ENCODE results near the gene SSR1. TPM values are rescaled to one million over a fixed set of nuclear protein-coding genes. Genes with fewer than 3 reads are reported as not detected.
A peak's percentile ranks its signal among the peaks of the same experiment; 100 is the strongest.

The SSR1 gene
- total and polyA plus RNA-seq, 9 donors, result 62.7 to 110 (median 75.5) TPM

DNA sequence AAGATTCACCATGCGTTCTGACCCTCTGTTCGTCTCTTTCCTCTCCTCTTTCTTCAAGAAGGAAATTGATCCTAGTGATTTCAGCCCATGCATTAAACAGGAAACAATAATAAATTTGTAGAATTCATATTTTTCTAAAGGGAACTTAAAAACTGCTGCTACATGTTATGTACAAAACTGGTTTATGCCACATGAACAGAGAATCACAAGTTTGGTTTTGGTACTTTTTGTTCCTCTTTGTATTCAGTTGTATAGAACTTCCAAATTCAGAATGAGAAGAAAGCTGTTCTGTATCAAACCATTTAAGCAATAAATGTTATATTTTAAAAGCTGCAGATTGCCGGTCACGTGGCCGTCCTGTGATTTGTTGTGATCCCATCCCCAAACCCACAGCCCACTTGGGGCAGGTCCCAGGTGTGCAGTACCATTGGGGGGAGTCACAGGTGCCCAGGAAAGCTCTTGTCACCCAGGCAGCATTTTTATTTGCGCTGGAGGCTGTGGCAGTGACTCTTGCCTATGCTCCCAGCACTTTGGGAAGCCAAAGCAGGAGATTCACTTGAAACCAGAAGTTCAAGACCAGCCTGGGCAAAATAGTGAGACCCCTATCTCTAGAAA, 61.2 kb downstream of the SSR1 start:
- DNase-seq, result peak; percentile 37
- WGBS (ENCODE audit: insufficient coverage), result 86% methylated on average over 1 of the region's 6 CpGs
- H3K36me3 ChIP-seq (ENCODE audit: control insufficient read depth, insufficient read depth, low read length), result peaks cover 48% of the 10 kb centered on the region
- H3K9me3 ChIP-seq (replicated peaks; ENCODE audit: control insufficient read depth, low read depth, low read length), result peaks cover 10% of the 10 kb centered on the region
- H3K27ac ChIP-seq (ENCODE audit: low read length), result no peak overlapping the region
- H3K4me1 ChIP-seq (ENCODE audit: control insufficient read depth, insufficient read depth, low read length), result peaks cover 18% of the 10 kb centered on the region
- H3K27me3 ChIP-seq (ENCODE audit: control insufficient read depth, insufficient read depth, low read length), result no peaks in the 10 kb centered on the region
- H3K4me3 ChIP-seq (ENCODE audit: low read length), result no peak overlapping the region

DNA sequence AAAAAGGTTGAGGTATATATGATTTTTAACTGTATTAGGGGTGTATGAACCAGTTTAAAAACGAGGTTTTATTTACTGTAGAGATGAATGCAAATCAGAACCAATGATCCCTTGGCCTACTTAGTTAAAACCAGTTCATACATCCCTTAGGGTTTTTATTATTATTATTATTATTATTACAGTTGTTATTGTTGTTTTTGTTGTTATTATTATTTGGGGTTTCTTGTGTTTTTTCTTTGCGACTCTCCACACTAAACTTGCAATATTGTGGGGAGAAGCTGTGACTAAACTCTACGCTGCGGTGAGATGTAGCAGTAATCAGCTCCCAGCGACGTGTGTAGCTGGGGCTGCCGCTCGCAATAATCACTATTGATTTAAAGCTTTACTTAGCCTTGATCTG, 62.2 kb downstream of the SSR1 start:
- 90% methylated on average over 6 of the region's 8 CpGs for WGBS (ENCODE audit: insufficient coverage)
- H3K4me1 ChIP-seq (ENCODE audit: control insufficient read depth, insufficient read depth, low read length), result peaks cover 18% of the 10 kb centered on the region
- H3K27me3 ChIP-seq (ENCODE audit: control insufficient read depth, insufficient read depth, low read length), result no peaks in the 10 kb centered on the region
- no peak overlapping the region for H3K4me3 ChIP-seq (ENCODE audit: low read length)
- no peak for DNase-seq
- H3K9me3 ChIP-seq (replicated peaks; ENCODE audit: control insufficient read depth, low read depth, low read length), result peaks cover 4% of the 10 kb centered on the region
- no peak overlapping the region for H3K27ac ChIP-seq (ENCODE audit: low read length)
- peaks cover 58% of the 10 kb centered on the region for H3K36me3 ChIP-seq (ENCODE audit: control insufficient read depth, insufficient read depth, low read length)

DNA sequence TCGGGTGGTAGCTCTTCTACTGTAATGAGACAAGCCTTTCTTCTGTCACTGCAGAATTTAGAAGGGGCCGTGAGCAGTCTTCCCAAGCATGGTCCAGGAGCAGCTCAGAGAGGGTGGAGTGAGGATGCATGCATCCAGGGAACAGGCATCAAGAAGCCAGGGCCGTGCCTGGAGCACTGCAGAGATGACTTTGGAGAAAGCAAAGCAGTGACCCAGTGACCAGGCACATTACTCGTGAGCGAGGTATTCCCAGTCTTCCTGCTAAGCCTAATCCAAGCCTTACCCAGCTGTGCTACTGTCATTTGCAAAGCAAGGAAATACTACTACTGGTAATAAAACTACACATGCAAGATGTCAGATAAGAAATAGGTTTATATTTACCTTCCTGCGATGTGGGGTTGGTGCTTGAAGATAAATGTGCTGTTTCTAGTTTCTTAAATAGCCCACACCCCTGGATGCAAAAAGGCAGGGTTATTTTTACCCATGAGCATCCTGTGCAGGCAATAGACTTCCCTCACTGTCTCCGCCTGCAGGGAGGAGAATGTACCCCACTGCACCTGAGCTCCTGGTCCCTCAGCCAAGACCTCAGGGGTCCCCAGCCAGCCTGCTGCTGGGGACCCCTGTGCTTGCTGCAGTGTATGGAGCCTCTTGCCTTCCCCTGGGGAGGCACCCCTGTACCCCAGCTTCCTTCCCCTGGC, 62.9 kb downstream of the SSR1 start:
- H3K4me3 ChIP-seq (ENCODE audit: low read length), result no peak overlapping the region
- DNase-seq, result no peak
- H3K27ac ChIP-seq (ENCODE audit: low read length), result no peak overlapping the region
- H3K27me3 ChIP-seq (ENCODE audit: control insufficient read depth, insufficient read depth, low read length), result no peaks in the 10 kb centered on the region
- no peaks in the 10 kb centered on the region for H3K9me3 ChIP-seq (replicated peaks; ENCODE audit: control insufficient read depth, low read depth, low read length)
- WGBS (ENCODE audit: insufficient coverage), result 90% methylated on average over 4 of the region's 7 CpGs
- H3K4me1 ChIP-seq (ENCODE audit: control insufficient read depth, insufficient read depth, low read length), result peaks cover 17% of the 10 kb centered on the region
- peaks cover 61% of the 10 kb centered on the region for H3K36me3 ChIP-seq (ENCODE audit: control insufficient read depth, insufficient read depth, low read length)

DNA sequence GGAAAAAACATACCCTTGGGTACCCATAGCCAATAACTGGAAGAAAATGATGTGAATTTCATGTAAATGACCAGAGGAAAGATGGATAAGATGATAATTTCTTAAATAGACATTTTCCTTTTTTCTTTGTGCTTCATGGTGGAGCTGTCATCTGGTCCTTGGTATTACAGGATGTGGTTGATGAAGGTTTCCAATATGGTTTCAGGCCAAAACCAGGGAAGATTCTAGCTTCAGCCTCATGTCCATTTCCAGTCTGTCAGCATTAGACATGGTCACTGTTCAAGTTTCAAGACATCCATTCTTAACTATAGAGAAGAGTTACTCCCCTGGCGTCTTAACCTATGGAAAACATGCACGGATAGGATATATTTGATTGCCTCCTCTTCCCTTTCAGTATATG, 63.6 kb downstream of the SSR1 start:
- WGBS (ENCODE audit: insufficient coverage), result no CpG with 5 or more reads among the region's 2 CpGs

DNA sequence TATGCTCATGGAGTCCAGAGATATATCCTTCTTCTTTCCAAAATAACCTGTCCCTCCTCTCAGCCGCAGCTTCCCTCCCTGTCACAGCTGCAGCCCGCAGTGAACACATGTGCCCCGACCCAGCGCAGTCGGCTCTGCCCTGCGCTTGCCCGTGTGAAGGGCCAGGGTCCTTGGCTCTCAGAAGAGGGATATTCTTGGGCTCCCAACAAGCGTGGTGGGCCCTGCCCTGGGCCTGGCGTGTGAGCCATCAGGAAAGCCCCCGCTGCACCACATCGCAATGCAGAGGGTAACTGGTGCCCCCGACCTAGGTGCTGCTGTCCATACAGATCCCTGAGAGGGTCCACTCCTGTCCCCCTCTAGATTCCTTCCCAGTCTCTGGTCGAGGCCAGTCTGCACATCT, 65.2 kb downstream of the SSR1 start:
- WGBS (ENCODE audit: insufficient coverage), result 95% methylated on average over 12 of the region's 13 CpGs
- Histone ChIP-seq H3K36me3 (ENCODE audit: control insufficient read depth, insufficient read depth, low read length) (peaks cover 61% of the 10 kb centered on the region), H3K27ac (ENCODE audit: low read length) (no peak overlapping the region), H3K27me3 (ENCODE audit: control insufficient read depth, insufficient read depth, low read length) (no peaks in the 10 kb centered on the region), H3K4me1 (ENCODE audit: control insufficient read depth, insufficient read depth, low read length) (peaks cover 6% of the 10 kb centered on the region), H3K9me3 (replicated peaks; ENCODE audit: control insufficient read depth, low read depth, low read length) (no peaks in the 10 kb centered on the region), H3K4me3 (ENCODE audit: low read length) (no peak overlapping the region)
- no peak for DNase-seq

More for the DNA sequence above, 63.6 kb downstream of the SSR1 start:
- Histone ChIP-seq H3K27ac (ENCODE audit: low read length) (no peak overlapping the region), H3K4me1 (ENCODE audit: control insufficient read depth, insufficient read depth, low read length) (peaks cover 10% of the 10 kb centered on the region), H3K36me3 (ENCODE audit: control insufficient read depth, insufficient read depth, low read length) (peaks cover 61% of the 10 kb centered on the region), H3K9me3 (replicated peaks; ENCODE audit: control insufficient read depth, low read depth, low read length) (no peaks in the 10 kb centered on the region), H3K27me3 (ENCODE audit: control insufficient read depth, insufficient read depth, low read length) (no peaks in the 10 kb centered on the region), H3K4me3 (ENCODE audit: low read length) (no peak overlapping the region)
- DNase-seq, result no peak

DNA sequence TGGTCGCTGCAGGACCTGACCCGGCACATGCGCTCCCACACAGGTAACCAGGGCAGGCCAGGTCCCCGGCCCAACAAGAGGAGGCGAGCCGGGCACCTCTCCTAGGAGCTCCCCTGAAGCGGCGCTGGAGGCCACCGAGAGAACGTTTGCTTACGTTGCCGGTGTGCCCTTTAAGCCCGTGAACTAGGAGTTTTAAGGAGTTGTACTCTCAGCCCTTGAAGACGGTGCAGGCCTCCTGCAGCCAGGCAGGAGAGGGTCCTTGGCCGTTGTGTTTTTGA, 65.9 kb downstream of the SSR1 start:
- H3K27me3 ChIP-seq (ENCODE audit: control insufficient read depth, insufficient read depth, low read length), result no peaks in the 10 kb centered on the region
- no peak for DNase-seq
- WGBS (ENCODE audit: insufficient coverage), result 91% methylated on average over 15 of the region's 15 CpGs
- peaks cover 13% of the 10 kb centered on the region for H3K4me1 ChIP-seq (ENCODE audit: control insufficient read depth, insufficient read depth, low read length)
- H3K4me3 ChIP-seq (ENCODE audit: low read length), result no peak overlapping the region
- no peak overlapping the region for H3K27ac ChIP-seq (ENCODE audit: low read length)
- H3K36me3 ChIP-seq (ENCODE audit: control insufficient read depth, insufficient read depth, low read length), result peaks cover 57% of the 10 kb centered on the region
- H3K9me3 ChIP-seq (replicated peaks; ENCODE audit: control insufficient read depth, low read depth, low read length), result no peaks in the 10 kb centered on the region

DNA sequence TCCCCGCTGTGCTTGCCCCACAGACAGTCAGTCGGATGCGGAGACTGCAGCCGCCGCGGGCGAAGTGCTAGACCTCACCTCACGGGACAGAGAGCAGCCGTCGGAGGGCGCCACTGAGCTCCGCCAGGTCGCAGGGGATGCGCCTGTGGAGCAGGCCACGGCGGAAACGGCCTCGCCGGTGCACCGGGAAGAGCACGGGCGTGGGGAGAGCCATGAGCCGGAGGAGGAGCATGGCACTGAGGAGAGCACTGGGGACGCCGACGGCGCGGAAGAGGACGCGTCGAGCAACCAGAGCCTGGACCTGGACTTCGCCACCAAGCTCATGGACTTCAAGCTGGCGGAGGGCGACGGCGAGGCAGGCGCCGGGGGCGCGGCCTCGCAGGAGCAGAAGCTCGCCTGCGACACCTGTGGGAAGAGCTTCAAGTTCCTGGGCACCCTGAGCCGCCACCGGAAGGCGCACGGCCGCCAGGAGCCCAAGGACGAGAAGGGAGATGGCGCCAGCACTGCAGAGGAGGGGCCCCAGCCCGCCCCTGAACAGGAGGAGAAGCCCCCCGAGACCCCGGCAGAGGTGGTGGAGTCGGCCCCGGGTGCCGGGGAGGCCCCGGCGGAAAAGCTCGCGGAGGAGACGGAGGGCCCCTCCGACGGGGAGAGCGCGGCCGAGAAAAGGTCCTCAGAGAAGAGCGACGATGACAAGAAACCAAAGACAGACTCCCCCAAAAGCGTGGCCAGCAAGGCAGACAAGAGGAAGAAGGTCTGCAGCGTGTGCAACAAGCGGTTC, 66.4 kb downstream of the SSR1 start:
- Histone ChIP-seq H3K27ac (ENCODE audit: low read length) (no peak overlapping the region), H3K27me3 (ENCODE audit: control insufficient read depth, insufficient read depth, low read length) (no peaks in the 10 kb centered on the region), H3K36me3 (ENCODE audit: control insufficient read depth, insufficient read depth, low read length) (peaks cover 59% of the 10 kb centered on the region), H3K4me1 (ENCODE audit: control insufficient read depth, insufficient read depth, low read length) (peaks cover 18% of the 10 kb centered on the region), H3K9me3 (replicated peaks; ENCODE audit: control insufficient read depth, low read depth, low read length) (no peaks in the 10 kb centered on the region), H3K4me3 (ENCODE audit: low read length) (no peak overlapping the region)
- WGBS (ENCODE audit: insufficient coverage), result 91% methylated on average over 71 of the region's 71 CpGs
- no peak for DNase-seq

DNA sequence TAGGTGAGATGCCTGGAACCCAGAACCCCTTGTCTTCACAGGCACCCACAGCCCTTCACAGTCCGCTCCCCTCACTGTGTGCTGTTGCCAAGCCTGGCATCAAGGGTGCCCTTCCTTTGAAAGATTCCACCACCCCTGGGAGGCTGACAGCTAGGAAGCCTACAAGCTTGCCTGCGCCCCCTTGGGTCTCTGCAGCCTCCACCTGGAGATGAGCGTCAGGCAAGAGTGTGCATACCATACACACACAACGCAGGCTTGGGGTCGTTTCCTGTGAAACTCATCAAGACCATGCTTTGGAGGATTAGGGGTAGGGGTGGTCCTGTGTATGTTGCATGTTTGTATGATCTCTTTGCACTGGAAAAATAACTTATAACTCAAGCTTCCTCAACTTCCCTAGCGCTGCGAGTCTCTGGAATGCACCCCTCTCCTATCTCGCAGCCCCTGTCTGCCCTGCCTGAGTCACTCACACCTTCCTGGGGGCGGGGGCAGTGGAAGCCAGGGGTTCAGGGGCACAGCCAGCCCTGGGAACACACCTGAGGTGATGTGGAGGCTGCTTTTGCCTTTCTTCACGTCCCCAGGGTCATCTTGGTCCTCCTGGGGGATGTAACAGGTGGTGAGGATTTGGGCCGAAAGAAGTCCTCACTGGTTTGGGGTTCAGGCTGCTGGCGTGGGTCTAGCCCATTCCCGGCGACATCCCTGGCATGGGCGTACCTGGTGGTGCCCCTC, 67.2 kb downstream of the SSR1 start:
- Histone ChIP-seq H3K4me3 (ENCODE audit: low read length) (no peak overlapping the region), H3K9me3 (replicated peaks; ENCODE audit: control insufficient read depth, low read depth, low read length) (no peaks in the 10 kb centered on the region), H3K36me3 (ENCODE audit: control insufficient read depth, insufficient read depth, low read length) (peaks cover 63% of the 10 kb centered on the region), H3K4me1 (ENCODE audit: control insufficient read depth, insufficient read depth, low read length) (peaks cover 20% of the 10 kb centered on the region), H3K27ac (ENCODE audit: low read length) (no peak overlapping the region), H3K27me3 (ENCODE audit: control insufficient read depth, insufficient read depth, low read length) (no peaks in the 10 kb centered on the region)
- whole genome bisulfite sequencing (ENCODE audit: insufficient coverage), result 91% methylated on average over 5 of the region's 15 CpGs
- DNase-seq, result no peak

DNA sequence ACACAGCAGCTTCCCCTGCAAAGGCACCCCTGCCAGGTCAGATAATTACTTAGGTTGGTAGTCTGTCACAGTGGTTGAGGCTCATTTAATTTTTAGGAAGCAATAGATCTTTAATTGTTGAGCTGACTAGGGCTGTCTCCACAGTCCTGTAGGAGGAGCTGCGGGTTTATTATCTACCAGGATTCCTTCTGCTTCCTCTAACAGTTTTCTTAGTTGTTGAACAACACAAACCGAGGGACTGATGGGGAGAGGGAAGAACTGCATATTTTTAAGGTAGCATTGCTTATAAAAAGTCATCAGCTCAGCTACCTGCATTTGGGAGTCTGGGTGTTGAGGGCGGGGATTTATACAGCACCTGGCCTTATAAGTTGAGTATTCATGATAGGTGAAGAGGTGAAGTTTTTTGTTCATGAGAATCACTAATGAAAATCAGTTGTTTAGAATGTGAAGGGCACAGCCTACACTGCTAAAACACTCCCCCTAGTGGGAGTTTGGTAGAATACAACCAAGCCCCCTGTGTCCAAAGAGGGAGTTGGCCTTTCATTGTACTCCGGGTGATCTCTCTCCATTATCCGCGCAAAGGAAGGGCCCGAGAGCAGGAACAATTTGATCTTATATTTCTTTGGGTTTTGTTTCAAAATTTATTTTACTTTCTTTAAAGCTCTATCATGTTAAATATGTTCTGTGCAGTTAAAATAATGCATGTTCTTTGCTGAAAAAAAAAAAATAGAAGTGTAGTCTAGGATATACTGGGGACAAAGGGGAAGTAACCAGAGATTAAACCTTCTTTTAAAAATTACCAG, 69.6 kb downstream of the SSR1 start:
- Histone ChIP-seq H3K27me3 (ENCODE audit: control insufficient read depth, insufficient read depth, low read length) (no peaks in the 10 kb centered on the region), H3K4me1 (ENCODE audit: control insufficient read depth, insufficient read depth, low read length) (peaks cover 27% of the 10 kb centered on the region), H3K36me3 (ENCODE audit: control insufficient read depth, insufficient read depth, low read length) (peaks cover 53% of the 10 kb centered on the region), H3K9me3 (replicated peaks; ENCODE audit: control insufficient read depth, low read depth, low read length) (no peaks in the 10 kb centered on the region), H3K27ac (ENCODE audit: low read length) (peak overlapping the region; percentile 63), H3K4me3 (ENCODE audit: low read length) (no peak overlapping the region)
- no CpG with 5 or more reads among the region's 7 CpGs for WGBS (ENCODE audit: insufficient coverage)
- peak; percentile 84 for DNase-seq
